H1 (cell line): Measurements from ENCODE around the gene PSMD5. TPM values are rescaled to one million over a fixed set of nuclear protein-coding genes. Genes with fewer than 3 reads are reported as not detected.

ENCODE experiments used
- CTCF ChIA-PET: fragments of 300-600 bp; sonication (Branson Sonifier 250); formaldehyde crosslinking; loops from one replicate; lab custom pipeline; 2021; ENCODE audit not compliant: partially characterized antibody; lab: Charles Lee
- POLR2A ChIA-PET: fragments of 300-600 bp; sonication (Branson Sonifier 250); formaldehyde crosslinking; loops from one replicate; lab custom pipeline; 2021; ENCODE audit warnings: inconsistent platforms; ENCODE audit not compliant: partially characterized antibody; lab: Charles Lee
- DNase-seq, 2 experiments: peaks; one replicate each; pipeline versions ENCODE4 v3.0.0 to v3.0.0-alpha.2; 2010 to 2022; ENCODE audit warnings: low spot score in 2 of 2, low read depth in 1 of 2, mixed read lengths in 1 of 2
- FAIRE-seq: peaks from 2 replicates; lab custom pipeline; 2011; peaks lifted over from hg19 to GRCh38; lab: Jason Lieb, UNC
- H2AFZ ChIP-seq: 2 replicates; pipeline ENCODE4 v1.8.1; 2012; ENCODE audit warnings: low read length, inconsistent platforms
- H2AK5ac ChIP-seq: 2 replicates; pipeline ENCODE4 v1.6.1; 2013; ENCODE audit warnings: low read depth, low read length
- H2BK120ac ChIP-seq: replicated peaks from 2 replicates; pipeline ENCODE3; 2013; ENCODE audit warnings: low read depth, low read length, inconsistent platforms
- H2BK12ac ChIP-seq: 2 replicates; pipeline ENCODE4 v1.6.1; 2013; ENCODE audit warnings: low read depth, low read length
- H2BK15ac ChIP-seq: 2 replicates; pipeline ENCODE4 v1.6.1; 2013; ENCODE audit warnings: low read length
- H2BK20ac ChIP-seq: 2 replicates; pipeline ENCODE4 v1.6.1; 2013; ENCODE audit warnings: low read length
- H2BK5ac ChIP-seq: 2 replicates; pipeline ENCODE4 v1.6.1; 2013; ENCODE audit warnings: low read depth, low read length
- H3K14ac ChIP-seq: 2 replicates; pipeline ENCODE4 v1.6.1; 2013; ENCODE audit warnings: inconsistent platforms; ENCODE audit not compliant: insufficient read length
- H3K18ac ChIP-seq: 2 replicates; pipeline ENCODE4 v1.6.1; 2013; ENCODE audit warnings: low read length; ENCODE audit errors: extremely low read depth
- H3K23ac ChIP-seq: 2 replicates; pipeline ENCODE4 v1.6.1; 2013; ENCODE audit warnings: inconsistent platforms; ENCODE audit not compliant: insufficient read length
- H3K23me2 ChIP-seq: 2 replicates; pipeline ENCODE4 v1.6.1; 2013; ENCODE audit warnings: low read depth, low read length
- H3K27ac ChIP-seq: 2 replicates; pipeline ENCODE4 v1.6.1; 2011; ENCODE audit warnings: low read depth, low read length, inconsistent platforms
- H3K27me3 ChIP-seq, 4 experiments: replicated peaks in 1 of 4; 1 replicate in 1 of 4; 2 replicates in 3 of 4; pipeline versions ENCODE4 v1.6.1 to v1.8.1; 2011 to 2013; ENCODE audit warnings: low read length in 3 of 4, mild to moderate bottlenecking in 3 of 4, inconsistent platforms in 2 of 4, mixed read lengths in 2 of 4, moderate library complexity in 1 of 4; ENCODE audit not compliant: control insufficient read depth in 3 of 4, insufficient read depth in 3 of 4; ENCODE audit errors: extremely low read depth in 1 of 4
- H3K36me3 ChIP-seq, 4 experiments: 2 replicates each; pipeline versions ENCODE4 v1.6.1 to v1.8.1; 2011 to 2013; ENCODE audit warnings: mild to moderate bottlenecking in 4 of 4, low read length in 3 of 4, moderate library complexity in 2 of 4, control low read depth in 1 of 4, inconsistent platforms in 1 of 4; ENCODE audit not compliant: insufficient read depth in 4 of 4, control insufficient read depth in 2 of 4
- H3K4ac ChIP-seq: replicated peaks from 2 replicates; pipeline ENCODE3; 2013; ENCODE audit warnings: low read length, low read depth, mixed read lengths, inconsistent platforms; ENCODE audit not compliant: insufficient read length
- H3K4me1 ChIP-seq, 4 experiments: replicated peaks in 1 of 4; 1 replicate in 1 of 4; 2 replicates in 3 of 4; pipeline versions ENCODE4 v1.6.1 to v1.8.1; 2011 to 2013; ENCODE audit warnings: low read length in 3 of 4, inconsistent platforms in 2 of 4, mixed read lengths in 1 of 4; ENCODE audit not compliant: insufficient read depth in 4 of 4, control insufficient read depth in 3 of 4
- H3K4me2 ChIP-seq, 2 experiments: 2 replicates each; pipeline versions ENCODE4 v1.6.1 to v1.8.1; 2011 to 2013; ENCODE audit warnings: low read depth in 2 of 2, low read length in 2 of 2, control low read depth in 1 of 2, inconsistent platforms in 1 of 2, mild to moderate bottlenecking in 1 of 2; ENCODE audit not compliant: insufficient read depth in 1 of 2
- H3K4me3 ChIP-seq, 4 experiments: fragments of 200-600, 300-600 bp in 1 of 4; sonication (generic), shearing (Covaris generic), sonication (Bioruptor Twin) in 1 of 4; 2 replicates each; pipeline versions ENCODE4 v1.5.1 to v1.8.1; 2011 to 2016; ENCODE audit warnings: low read length in 4 of 4, low read depth in 3 of 4, control low read depth in 2 of 4, inconsistent platforms in 2 of 4, mild to moderate bottlenecking in 2 of 4, mixed read lengths in 1 of 4, moderate library complexity in 1 of 4; ENCODE audit not compliant: insufficient read depth in 2 of 4; ENCODE audit errors: extremely low read depth in 1 of 4
- H3K56ac ChIP-seq: replicated peaks from 2 replicates; pipeline ENCODE3; 2013; ENCODE audit warnings: low read depth, mild to moderate bottlenecking, mixed read lengths, low read length, inconsistent platforms; ENCODE audit not compliant: insufficient read length
- H3K79me1 ChIP-seq: 2 replicates; pipeline ENCODE4 v1.6.1; 2013; ENCODE audit warnings: low read depth, low read length, control low read depth
- H3K79me2 ChIP-seq, 2 experiments: 2 replicates each; pipeline versions ENCODE4 v1.6.1 to v1.8.1; 2012 to 2013; ENCODE audit warnings: low read length in 2 of 2, mild to moderate bottlenecking in 2 of 2, inconsistent platforms in 1 of 2; ENCODE audit not compliant: insufficient read depth in 2 of 2, control insufficient read depth in 1 of 2
- H3K9ac ChIP-seq, 4 experiments: replicated peaks in 1 of 4; 1 replicate in 1 of 4; 2 replicates in 3 of 4; pipeline versions ENCODE4 v1.6.1 to v1.8.1; 2011 to 2013; ENCODE audit warnings: low read depth in 3 of 4, low read length in 3 of 4, control low read depth in 2 of 4, mild to moderate bottlenecking in 2 of 4, moderate library complexity in 2 of 4, inconsistent platforms in 1 of 4; ENCODE audit errors: extremely low read depth in 1 of 4
- H3K9me3 ChIP-seq, 2 experiments: 2 replicates each; pipeline versions ENCODE4 v1.6.1 to v1.8.1; 2012 to 2013; ENCODE audit warnings: mild to moderate bottlenecking in 2 of 2, moderate library complexity in 2 of 2, control low read depth in 1 of 2, inconsistent platforms in 1 of 2, low read depth in 1 of 2, low read length in 1 of 2, mixed read lengths in 1 of 2; ENCODE audit not compliant: insufficient read depth in 2 of 2
- H4K20me1 ChIP-seq, 2 experiments: replicated peaks in 1 of 2; 2 replicates each; pipeline versions ENCODE3 to v1.8.1; 2011 to 2013; ENCODE audit warnings: inconsistent platforms in 2 of 2, low read length in 2 of 2, mild to moderate bottlenecking in 1 of 2; ENCODE audit not compliant: insufficient read depth in 2 of 2, control insufficient read depth in 1 of 2
- H4K5ac ChIP-seq: 2 replicates; pipeline ENCODE4 v1.6.1; 2013; ENCODE audit warnings: low read length, low read depth, mixed read lengths, inconsistent platforms; ENCODE audit not compliant: insufficient read length
- H4K8ac ChIP-seq: 2 replicates; pipeline ENCODE4 v1.8.0; 2013; ENCODE audit warnings: mild to moderate bottlenecking, moderate library complexity, low read length, inconsistent platforms; ENCODE audit not compliant: insufficient read depth; ENCODE audit errors: extremely low read depth
- H4K91ac ChIP-seq: replicated peaks from 2 replicates; pipeline ENCODE3; 2013; ENCODE audit warnings: low read length, mixed read lengths, inconsistent platforms; ENCODE audit not compliant: insufficient read length
- CEBPB ChIP-seq: IDR thresholded peaks from 2 replicates; pipeline ENCODE4 v1.6.1; 2012; ENCODE audit warnings: low read depth, low read length
- KDM1A ChIP-seq: fragments of 200-600, 300-600 bp; sonication (generic); IDR thresholded peaks from 2 replicates; pipeline ENCODE4 v1.7.1; 2016; ENCODE audit warnings: mild to moderate bottlenecking, low read length, borderline replicate concordance
- KDM4A ChIP-seq: IDR thresholded peaks from one replicate; pipeline ENCODE4 v1.7.1; 2012; ENCODE audit warnings: low read depth, mild to moderate bottlenecking, moderate library complexity, low read length, inconsistent platforms; ENCODE audit not compliant: severe bottlenecking
- NRF1 ChIP-seq: IDR thresholded peaks from 2 replicates; pipeline ENCODE4 v1.6.1; 2011; ENCODE audit warnings: mild to moderate bottlenecking, low read depth, low read length, improper control_type of control experiment
- TAF7 ChIP-seq: optimal IDR thresholded peaks from 2 replicates; pipeline ENCODE3; 2011; ENCODE audit warnings: low read depth, mild to moderate bottlenecking, inconsistent platforms, low read length, moderate library complexity, borderline replicate concordance
- TBP ChIP-seq: IDR thresholded peaks from 2 replicates; pipeline ENCODE4 v1.6.1; 2011; ENCODE audit warnings: low read depth, low read length, improper control_type of control experiment
- WGBS, 2 experiments: shearing (Covaris generic) in 1 of 2; methylation state at CpG; one replicate each; pipeline versions ENCODE4 v1.1.6 to v1.1.7; 2013 to 2015; ENCODE audit warnings: low lambda C conversion rate in 2 of 2, mixed read lengths in 2 of 2, inconsistent platforms in 1 of 2, low coverage in 1 of 2, missing lambda C conversion rate in 1 of 2; ENCODE audit not compliant: insufficient replicate concordance in 2 of 2, insufficient coverage in 1 of 2, insufficient read length in 1 of 2; ENCODE audit errors: extremely low coverage in 1 of 2, missing lambda C conversion rate in 1 of 2; 5-methylcytosine and 5-hydroxymethylcytosine counted together
- polyA plus RNA-seq, 7 experiments: library from polyadenylated mRNA; depleted of rRNA in 3 of 7; stranded (reverse) in 5 of 7; unstranded in 2 of 7; fragments of >200 nt in 5 of 7; fragments of 200-250 nt in 2 of 7; gene quantifications; 1 replicate in 5 of 7; 2 replicates in 1 of 7; 4 replicates in 1 of 7; pipeline versions ENCODE4 v1.2.1 to v1.2.3, GENCODE V29; 2011 to 2013; ENCODE audit warnings: missing spikeins in 2 of 7, mixed read lengths in 2 of 7
- total RNA-seq: library from RNA; stranded (reverse); fragmentation: NEBNext Ultra II Directional; extraction: Animal tissue kit (Norgen Biotek cat#: 25700); gene quantifications from 2 replicates; pipeline ENCODE4 v1.2.1, GENCODE V29; 2021

The PSMD5 gene
- total and polyA plus RNA-seq, 2 of the 8 experiments (the other 6 are each of a cell fraction or from before 2014, with no cell fraction given): 19.2 to 30.5 TPM

GRCh38 chr9:120860083-120860482, 17.4 kb upstream of the PSMD5 start:
- no peaks in the 10 kb centered on the region for H3K79me1 ChIP-seq
- H3K9ac ChIP-seq: no peak overlapping the region
- no peak overlapping the region for H2BK12ac ChIP-seq
- no peak overlapping the region for H2BK5ac ChIP-seq
- H3K27ac ChIP-seq: no peak overlapping the region
- ChIA-PET POLR2A (interaction anchor here (1.0 to 11.0 kb wide), 4 partner anchors 7 to 18 kb away, joined by 3 to 61 read pairs (median 3); no protein-coding TSS in a partner anchor), CTCF (interaction anchor here (1.1 to 10.5 kb wide), 5 partner anchors 7 to 76 kb away, joined by 3 to 70 read pairs (median 5); no protein-coding TSS in a partner anchor)
- no peaks in the 10 kb centered on the region for H3K9me3 ChIP-seq
- H3K4me1 ChIP-seq: no peaks in the 10 kb centered on the region; a peak in 2 of 7 replicates
- H4K20me1 ChIP-seq: no peaks in the 10 kb centered on the region
- H3K4me3 ChIP-seq: no peak overlapping the region
- H3K4me2 ChIP-seq: no peak overlapping the region
- H4K91ac ChIP-seq: no peak overlapping the region
- H3K23ac ChIP-seq: no peak overlapping the region
- DNase-seq: no peak
- H3K23me2 ChIP-seq: no peaks in the 10 kb centered on the region
- H3K56ac ChIP-seq: no peak overlapping the region
- no peaks in the 10 kb centered on the region for H3K27me3 ChIP-seq
- no peak overlapping the region for H2AFZ ChIP-seq
- no peak overlapping the region for H2BK15ac ChIP-seq
- H3K4ac ChIP-seq: no peak overlapping the region
- H4K5ac ChIP-seq: no peak overlapping the region
- H2BK120ac ChIP-seq: no peak overlapping the region
- no peak overlapping the region for H4K8ac ChIP-seq
- no peak overlapping the region for H3K14ac ChIP-seq
- H2AK5ac ChIP-seq: no peak overlapping the region
- 94% methylated on average over 11 of the region's 11 CpGs; no CpG with 5 or more reads in 1 of the 2 experiments for WGBS, 2 experiments
- H3K79me2 ChIP-seq: no peaks in the 10 kb centered on the region
- H3K18ac ChIP-seq: no peak overlapping the region
- H2BK20ac ChIP-seq: no peak overlapping the region
- no peak for TF ChIP-seq KDM1A
- TF ChIP-seq KDM4A: no peak
- no peak for TF ChIP-seq CEBPB
- no peak for TF ChIP-seq TBP
- no peak for TF ChIP-seq TAF7
- no peak for TF ChIP-seq NRF1
- no peak for FAIRE-seq
- H3K36me3 ChIP-seq: peaks cover 0 to 24% (median 5%) of the 10 kb centered on the region in 4 experiments; a peak in 4 of 8 replicates
